SK-N-SH (cell line): ENCODE measurements around the gene TRNAU1AP.
A peak's percentile ranks its signal among the peaks of the same experiment; 100 is the strongest.

Experiments
- EZH2phosphoT487 ChIP-seq: fragments of 200-600 bp; sonication (generic); IDR thresholded peaks from 2 replicates; pipeline ENCODE4 v1.6.1; 2017; ENCODE audit warnings: low read depth, mixed run types, mild to moderate bottlenecking, antibody characterized with exemption, moderate library complexity, borderline replicate concordance
- GABPA ChIP-seq: IDR thresholded peaks from 2 replicates; pipeline ENCODE4 v1.4.0; 2012; ENCODE audit warnings: low read depth, mild to moderate bottlenecking
- NFIC ChIP-seq: IDR thresholded peaks from 2 replicates; pipeline ENCODE4 v1.4.0; 2012; ENCODE audit warnings: borderline replicate concordance
- POLR2AphosphoS5 ChIP-seq: IDR thresholded peaks from 2 replicates; pipeline ENCODE4 v1.6.1; 2012; ENCODE audit warnings: low read depth, low read length
- SIN3A ChIP-seq: IDR thresholded peaks from 2 replicates; pipeline ENCODE4 v1.6.1; 2012; ENCODE audit warnings: low read depth, mild to moderate bottlenecking, low read length, moderate library complexity, borderline replicate concordance
- SMC3 ChIP-seq: IDR thresholded peaks from 2 replicates; pipeline ENCODE4 v1.6.1; 2012; ENCODE audit warnings: low read depth, low read length, improper control_type of control experiment
- TAF1 ChIP-seq: IDR thresholded peaks from 2 replicates; pipeline ENCODE4 v1.6.1; 2012; ENCODE audit warnings: low read depth, mild to moderate bottlenecking, low read length, moderate library complexity, borderline replicate concordance
- YY1 ChIP-seq: IDR thresholded peaks from 2 replicates; pipeline ENCODE4 v1.4.0; 2012; ENCODE audit warnings: low read depth, mild to moderate bottlenecking
- TF ChIP-seq, protein P1 (sequence below): fragments of 200-600 bp; sonication (generic); IDR thresholded peaks from 2 replicates; pipeline ENCODE4 v1.6.1; 2017; ENCODE audit warnings: antibody characterized with exemption, mild to moderate bottlenecking, moderate library complexity
- TF ChIP-seq, protein P2 (sequence below): IDR thresholded peaks from 2 replicates; pipeline ENCODE4; 2012

DNA sequence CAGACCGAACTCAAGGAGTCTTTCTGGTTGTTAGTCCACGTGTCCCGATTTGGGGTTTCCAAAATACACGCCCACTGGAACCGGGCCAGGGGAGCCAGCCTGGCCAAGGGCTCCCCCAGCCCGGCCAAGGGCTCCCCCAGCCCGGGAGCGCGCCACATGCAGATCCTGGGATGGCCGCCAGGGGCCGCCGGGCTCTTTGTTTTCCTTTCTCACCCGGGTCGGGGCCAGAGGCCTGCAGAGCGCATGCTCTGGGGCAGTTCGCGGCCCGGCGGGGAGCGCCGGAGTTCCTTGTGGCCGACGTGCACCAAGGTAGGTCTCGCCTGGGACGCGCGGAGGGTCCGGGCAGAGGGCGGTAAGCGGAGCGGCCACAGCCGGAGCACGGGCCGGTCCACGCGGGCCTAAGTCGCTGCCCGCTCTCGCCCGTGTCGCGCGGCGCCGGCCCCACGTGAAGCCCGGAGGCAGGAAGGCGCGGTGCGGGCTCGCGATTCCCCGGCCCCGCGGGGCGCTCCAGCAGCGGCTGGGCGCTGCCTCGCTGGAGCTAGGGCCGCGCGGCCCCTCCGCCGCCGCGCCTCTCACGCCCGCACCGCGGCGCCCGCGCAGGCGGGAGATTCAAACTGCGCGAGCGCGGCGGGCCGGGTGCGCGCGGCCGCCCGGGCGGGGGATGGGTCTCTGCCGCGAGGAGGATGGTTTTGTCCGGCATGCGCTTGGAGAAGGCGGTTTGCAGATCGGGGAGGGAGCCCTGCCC lies 34.7 kb upstream of the TRNAU1AP start:
- no peak for TF ChIP-seq GABPA
- TF ChIP-seq SMC3: peak; percentile 66
- TF ChIP-seq POLR2AphosphoS5: peak; percentile 69
- TF ChIP-seq TAF1: peak; percentile 54; the same call in 1 of the 2 replicates
- TF ChIP-seq, protein P1, sequence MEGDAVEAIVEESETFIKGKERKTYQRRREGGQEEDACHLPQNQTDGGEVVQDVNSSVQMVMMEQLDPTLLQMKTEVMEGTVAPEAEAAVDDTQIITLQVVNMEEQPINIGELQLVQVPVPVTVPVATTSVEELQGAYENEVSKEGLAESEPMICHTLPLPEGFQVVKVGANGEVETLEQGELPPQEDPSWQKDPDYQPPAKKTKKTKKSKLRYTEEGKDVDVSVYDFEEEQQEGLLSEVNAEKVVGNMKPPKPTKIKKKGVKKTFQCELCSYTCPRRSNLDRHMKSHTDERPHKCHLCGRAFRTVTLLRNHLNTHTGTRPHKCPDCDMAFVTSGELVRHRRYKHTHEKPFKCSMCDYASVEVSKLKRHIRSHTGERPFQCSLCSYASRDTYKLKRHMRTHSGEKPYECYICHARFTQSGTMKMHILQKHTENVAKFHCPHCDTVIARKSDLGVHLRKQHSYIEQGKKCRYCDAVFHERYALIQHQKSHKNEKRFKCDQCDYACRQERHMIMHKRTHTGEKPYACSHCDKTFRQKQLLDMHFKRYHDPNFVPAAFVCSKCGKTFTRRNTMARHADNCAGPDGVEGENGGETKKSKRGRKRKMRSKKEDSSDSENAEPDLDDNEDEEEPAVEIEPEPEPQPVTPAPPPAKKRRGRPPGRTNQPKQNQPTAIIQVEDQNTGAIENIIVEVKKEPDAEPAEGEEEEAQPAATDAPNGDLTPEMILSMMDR: peak; percentile 95
- TF ChIP-seq SIN3A: peak; percentile 33
- TF ChIP-seq NFIC: peak; percentile 40; the same call in 1 of the 2 replicates
- no peak for TF ChIP-seq YY1
- TF ChIP-seq, protein P2, sequence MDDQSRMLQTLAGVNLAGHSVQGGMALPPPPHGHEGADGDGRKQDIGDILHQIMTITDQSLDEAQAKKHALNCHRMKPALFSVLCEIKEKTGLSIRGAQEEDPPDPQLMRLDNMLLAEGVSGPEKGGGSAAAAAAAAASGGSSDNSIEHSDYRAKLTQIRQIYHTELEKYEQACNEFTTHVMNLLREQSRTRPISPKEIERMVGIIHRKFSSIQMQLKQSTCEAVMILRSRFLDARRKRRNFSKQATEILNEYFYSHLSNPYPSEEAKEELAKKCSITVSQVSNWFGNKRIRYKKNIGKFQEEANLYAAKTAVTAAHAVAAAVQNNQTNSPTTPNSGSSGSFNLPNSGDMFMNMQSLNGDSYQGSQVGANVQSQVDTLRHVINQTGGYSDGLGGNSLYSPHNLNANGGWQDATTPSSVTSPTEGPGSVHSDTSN: 0 out of 2 replicates have a peak, but pooled peaks have one; percentile 1
- no peak for TF ChIP-seq EZH2phosphoT487
